PFSK-1 (cell line): Measurements from ENCODE around the gene PLEKHN1.

Source experiments
- FOXP2 ChIP-seq: optimal IDR thresholded peaks from 2 replicates; pipeline ENCODE3; 2011; ENCODE audit warnings: borderline replicate concordance, control low read depth, inconsistent platforms; ENCODE audit not compliant: insufficient read depth; ENCODE audit errors: extremely low read length, extremely low read depth
- POLR2AphosphoS5 ChIP-seq: IDR thresholded peaks from 2 replicates; pipeline ENCODE4 v1.6.1; 2012; ENCODE audit warnings: low read depth, mild to moderate bottlenecking, control low read depth, low read length, moderate library complexity
- REST ChIP-seq, 2 experiments: IDR thresholded peaks; 2 replicates each; pipeline versions ENCODE4 v1.6.1 to v1.8.0; 2011 to 2012; ENCODE audit warnings: low read depth in 2 of 2, low read length in 2 of 2, control low read depth in 1 of 2, inconsistent platforms in 1 of 2, mild to moderate bottlenecking in 1 of 2, moderate library complexity in 1 of 2; ENCODE audit not compliant: insufficient read depth in 1 of 2
- SIN3A ChIP-seq: IDR thresholded peaks from 2 replicates; pipeline ENCODE4 v1.6.1; 2012; ENCODE audit warnings: mild to moderate bottlenecking, low read length, moderate library complexity, borderline replicate concordance; ENCODE audit not compliant: insufficient read depth
- TAF1 ChIP-seq: IDR thresholded peaks from 2 replicates; pipeline ENCODE4 v1.6.1; 2012; ENCODE audit warnings: low read length, control low read depth, borderline replicate concordance; ENCODE audit not compliant: insufficient read depth

PLEKHN1 gene

GRCh38 chr1:970973-971730, 4.9 kb downstream of the PLEKHN1 start:
- no peak for TF ChIP-seq POLR2AphosphoS5

- TF ChIP-seq TAF1 (no peak), FOXP2 (no peak), REST (IDR thresholded peaks at IDR 0.05; ENCODE audit: insufficient read depth in 1 of 2, low read depth in 2 of 2, low read length in 2 of 2) (no peak), SIN3A (no peak), POLR2AphosphoS5 (no peak)
These were observed 5.6 kb downstream of the PLEKHN1 start for GRCh38 chr1:971751-972506.

- TF ChIP-seq FOXP2 (no peak), SIN3A (no peak), REST (IDR thresholded peaks at IDR 0.05; ENCODE audit: insufficient read depth in 1 of 2, low read depth in 2 of 2, low read length in 2 of 2) (no peak), POLR2AphosphoS5 (no peak), TAF1 (no peak)
These were observed 6.6 kb downstream of the PLEKHN1 start for GRCh38 chr1:972726-973458.

- TF ChIP-seq FOXP2, result no peak
- no peak for TF ChIP-seq POLR2AphosphoS5
- TF ChIP-seq TAF1, result no peak
- no peak for TF ChIP-seq REST (IDR thresholded peaks at IDR 0.05; ENCODE audit: insufficient read depth in 1 of 2, low read depth in 2 of 2, low read length in 2 of 2)
- no peak for TF ChIP-seq SIN3A
These were observed 7.4 kb downstream of the PLEKHN1 start for GRCh38 chr1:973459-974292.

GRCh38 chr1:974293-974640, 8.0 kb downstream of the PLEKHN1 start:
- TF ChIP-seq POLR2AphosphoS5 (no peak), REST (IDR thresholded peaks at IDR 0.05; ENCODE audit: insufficient read depth in 1 of 2, low read depth in 2 of 2, low read length in 2 of 2) (no peak), SIN3A (no peak), TAF1 (no peak), FOXP2 (no peak)
